Lower lobe of right lung (tissue), 2 donors: ENCODE data around the gene RSRP1. TPM values are rescaled to one million over a fixed set of nuclear protein-coding genes. Genes with fewer than 3 reads are reported as not detected.

Experiments used
- ATAC-seq, 2 donors: fragments of 200-7000 bp; cut with Tn5 transposase; one replicate each; pipeline ENCODE4 v1.9.1; 2020 to 2022; ENCODE audit warnings: mild to moderate bottlenecking in 2 of 2, moderate library complexity in 2 of 2
- DNase-seq: peaks from one replicate; pipeline ENCODE4 v3.0.0-alpha.2; 2020
- H3K27ac ChIP-seq: fragments of 200-600 bp; one replicate; pipeline ENCODE4 v1.8.0; 2022
- H3K27me3 ChIP-seq: fragments of 200-600 bp; one replicate; pipeline ENCODE4 v1.8.0; 2022; ENCODE audit warnings: low read depth
- H3K36me3 ChIP-seq: fragments of 200-600 bp; one replicate; pipeline ENCODE4 v1.8.0; 2022; ENCODE audit warnings: mild to moderate bottlenecking
- H3K4me1 ChIP-seq: fragments of 200-600 bp; one replicate; pipeline ENCODE4 v1.8.0; 2022
- H3K4me3 ChIP-seq: fragments of 200-600 bp; one replicate; pipeline ENCODE4 v1.8.0; 2022; ENCODE audit warnings: mild to moderate bottlenecking
- H3K9me3 ChIP-seq: fragments of 200-600 bp; one replicate; pipeline ENCODE4 v1.8.0; 2022
- intact Hi-C: fragments of 100-400 bp; cut with DNase I; formaldehyde crosslinking; loops from one replicate; pipeline ENCODE4 v1.11.0; 2022
- total RNA-seq: library from RNA; stranded (reverse); fragmentation: NEBNext Ultra II Directional; extraction: Animal tissue kit (Norgen Biotek cat#: 25700); gene quantifications from one replicate; pipeline ENCODE4 v1.2.1, GENCODE V29; 2021
- TF ChIP-seq, protein P1 (sequence below): fragments of 200-600 bp; IDR thresholded peaks from one replicate; pipeline ENCODE4 v1.8.0; 2022; ENCODE audit warnings: antibody characterized with exemption, mild to moderate bottlenecking
- donor health status: DM: no; HTN: yes; CAD: no; lungs with severe emphysema.

Gene RSRP1
- total RNA-seq, 1 donor from 2014 or later = 145 TPM

DNA sequence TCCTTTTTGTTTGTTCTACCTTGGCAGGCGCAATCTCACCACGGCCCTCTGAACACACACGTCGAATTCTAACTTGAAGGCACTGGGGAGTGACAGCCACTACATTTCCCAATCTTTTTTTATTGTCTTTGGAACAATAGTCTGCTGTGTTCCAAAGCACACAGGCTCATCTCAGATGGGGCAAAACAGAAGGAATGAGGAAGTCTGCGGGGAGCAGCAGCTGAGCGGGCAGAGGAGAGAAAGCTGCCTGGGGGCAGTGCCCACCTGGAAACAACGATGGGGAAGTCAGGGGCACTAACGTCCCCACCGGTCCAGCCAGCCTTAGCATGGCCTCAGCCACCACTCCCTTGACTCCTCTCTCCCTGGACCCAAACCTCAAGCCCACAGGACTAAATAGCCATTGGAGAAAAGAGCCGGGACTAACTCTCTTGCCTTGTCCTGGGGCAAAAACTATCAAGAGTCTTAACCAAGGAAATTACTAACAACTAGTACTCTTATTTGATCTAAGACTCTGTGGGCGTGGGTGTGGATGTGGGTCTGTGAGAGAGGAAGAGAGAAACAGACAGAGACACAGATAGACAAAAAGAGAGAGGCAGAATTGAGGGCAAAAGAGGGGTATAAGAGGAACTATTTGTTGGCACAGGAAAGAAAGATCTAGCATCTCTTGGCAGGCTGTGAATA lies 49.1 kb downstream of the RSRP1 start:
- Histone ChIP-seq H3K27me3 (peaks cover 3% of the 10 kb centered on the region), H3K9me3 (no peaks in the 10 kb centered on the region), H3K4me3 (no peak overlapping the region), H3K27ac (no peak overlapping the region), H3K36me3 (no peaks in the 10 kb centered on the region), H3K4me1 (peaks cover 13% of the 10 kb centered on the region)
- TF ChIP-seq, protein P1, sequence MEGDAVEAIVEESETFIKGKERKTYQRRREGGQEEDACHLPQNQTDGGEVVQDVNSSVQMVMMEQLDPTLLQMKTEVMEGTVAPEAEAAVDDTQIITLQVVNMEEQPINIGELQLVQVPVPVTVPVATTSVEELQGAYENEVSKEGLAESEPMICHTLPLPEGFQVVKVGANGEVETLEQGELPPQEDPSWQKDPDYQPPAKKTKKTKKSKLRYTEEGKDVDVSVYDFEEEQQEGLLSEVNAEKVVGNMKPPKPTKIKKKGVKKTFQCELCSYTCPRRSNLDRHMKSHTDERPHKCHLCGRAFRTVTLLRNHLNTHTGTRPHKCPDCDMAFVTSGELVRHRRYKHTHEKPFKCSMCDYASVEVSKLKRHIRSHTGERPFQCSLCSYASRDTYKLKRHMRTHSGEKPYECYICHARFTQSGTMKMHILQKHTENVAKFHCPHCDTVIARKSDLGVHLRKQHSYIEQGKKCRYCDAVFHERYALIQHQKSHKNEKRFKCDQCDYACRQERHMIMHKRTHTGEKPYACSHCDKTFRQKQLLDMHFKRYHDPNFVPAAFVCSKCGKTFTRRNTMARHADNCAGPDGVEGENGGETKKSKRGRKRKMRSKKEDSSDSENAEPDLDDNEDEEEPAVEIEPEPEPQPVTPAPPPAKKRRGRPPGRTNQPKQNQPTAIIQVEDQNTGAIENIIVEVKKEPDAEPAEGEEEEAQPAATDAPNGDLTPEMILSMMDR = no peak
- intact Hi-C loops = no loop called here
- ATAC-seq (no peak), DNase-seq (no peak)

- TF ChIP-seq, protein P1 = no peak
- intact Hi-C loops = no loop called here
- ATAC-seq = no peak
- Histone ChIP-seq H3K27me3 (peaks cover 3% of the 10 kb centered on the region), H3K27ac (no peak overlapping the region), H3K4me1 (peaks cover 13% of the 10 kb centered on the region), H3K4me3 (no peak overlapping the region), H3K36me3 (no peaks in the 10 kb centered on the region), H3K9me3 (no peaks in the 10 kb centered on the region)
- no peak for DNase-seq
Observed at GRCh38 chr1:25197235-25197975, 49.8 kb downstream of the RSRP1 start.

- Histone ChIP-seq H3K27me3 (peaks cover 3% of the 10 kb centered on the region), H3K9me3 (no peaks in the 10 kb centered on the region), H3K4me1 (peaks cover 13% of the 10 kb centered on the region), H3K27ac (no peak overlapping the region), H3K4me3 (no peak overlapping the region), H3K36me3 (no peaks in the 10 kb centered on the region)
- ATAC-seq (no peak), DNase-seq (no peak)
- TF ChIP-seq, protein P1 = no peak
- intact Hi-C loops = no loop called here
Observed at GRCh38 chr1:25196830-25197229, 50.4 kb downstream of the RSRP1 start.

DNA sequence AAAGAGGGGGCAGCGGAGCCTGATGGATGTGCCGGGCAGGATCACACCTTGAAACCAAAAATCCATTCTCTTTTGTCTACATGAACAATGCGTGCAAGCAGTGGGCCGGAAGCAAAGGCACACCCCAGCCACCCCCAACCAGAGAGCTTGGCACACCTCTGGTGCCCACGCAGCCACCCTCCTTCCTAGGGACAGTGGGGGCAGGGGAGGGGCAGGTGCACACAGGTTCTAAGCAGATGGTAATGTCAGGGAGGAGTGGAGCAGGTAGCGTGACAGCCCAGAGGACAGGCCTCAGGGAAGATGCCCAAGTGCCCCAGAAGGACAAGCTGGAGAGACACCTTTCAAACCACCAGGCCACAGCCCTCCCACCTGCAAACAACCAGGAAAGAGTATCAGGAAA lies 51.4 kb downstream of the RSRP1 start:
- no peak overlapping the region for H3K27ac ChIP-seq
- no peaks in the 10 kb centered on the region for H3K36me3 ChIP-seq
- intact Hi-C loops = no loop called here
- TF ChIP-seq, protein P1 = no peak
- H3K27me3 ChIP-seq = peaks cover 3% of the 10 kb centered on the region
- H3K4me3 ChIP-seq = no peak overlapping the region
- DNase-seq = no peak
- ATAC-seq = no peak
- H3K4me1 ChIP-seq = peaks cover 13% of the 10 kb centered on the region
- H3K9me3 ChIP-seq = no peaks in the 10 kb centered on the region

DNA sequence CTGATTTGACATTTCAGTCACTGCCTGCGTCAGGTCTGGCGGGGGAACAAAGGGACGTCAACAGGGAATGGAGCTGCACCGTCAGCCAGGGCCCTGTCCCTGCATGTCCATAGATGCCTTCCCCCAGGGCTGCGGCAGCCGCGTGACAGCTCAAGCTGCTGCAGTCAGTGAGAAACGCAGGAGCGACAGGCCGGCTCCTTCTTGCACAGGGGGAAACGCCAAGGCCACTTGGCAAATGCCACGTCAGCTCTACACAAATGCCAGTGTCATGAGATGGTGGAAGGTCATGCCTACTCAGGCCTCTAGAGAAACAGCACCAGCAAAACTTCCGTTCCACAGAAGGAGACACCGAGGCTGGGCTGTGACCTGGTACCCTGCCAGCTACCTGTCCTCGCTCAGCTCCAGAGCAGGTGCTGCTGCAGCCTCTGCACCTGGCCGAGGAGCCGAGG lies 52.7 kb downstream of the RSRP1 start:
- ATAC-seq (no peak), DNase-seq (no peak)
- no peaks in the 10 kb centered on the region for H3K36me3 ChIP-seq
- peaks cover 13% of the 10 kb centered on the region for H3K4me1 ChIP-seq
- no peak overlapping the region for H3K27ac ChIP-seq
- H3K9me3 ChIP-seq = no peaks in the 10 kb centered on the region
- no peak overlapping the region for H3K4me3 ChIP-seq
- intact Hi-C loops = no loop called here
- H3K27me3 ChIP-seq = peaks cover 3% of the 10 kb centered on the region
- TF ChIP-seq, protein P1 = no peak
